BJ (cell line): ENCODE data around the gene SORBS2. TPM values are rescaled to one million over a fixed set of nuclear protein-coding genes. Genes with fewer than 3 reads are reported as not detected.
A peak's percentile ranks its signal among the peaks of the same experiment; 100 is the strongest.

Experiments used
- CTCF ChIA-PET: fragments of 350-600 bp; formaldehyde crosslinking; extraction: SDS; loops from one replicate; lab custom pipeline; 2021; ENCODE audit warnings: antibody characterized with exemption, inconsistent platforms; lab: Yijun Ruan, JAX
- POLR2A ChIA-PET: fragments of 300-600 bp; sonication (Branson Sonifier 250); formaldehyde crosslinking; extraction: SDS; loops from one replicate; lab custom pipeline; 2021; ENCODE audit warnings: antibody characterized with exemption; lab: Charles Lee
- DNase-seq: peaks from one replicate; pipeline ENCODE4 v3.0.0-alpha.2; 2011; ENCODE audit warnings: low read depth
- H3K27me3 ChIP-seq: 2 replicates; pipeline ENCODE4 v1.6.0; 2011; ENCODE audit warnings: low read length; ENCODE audit not compliant: control insufficient read depth, insufficient read depth
- H3K36me3 ChIP-seq: 2 replicates; pipeline ENCODE4 v1.5.1; 2011; ENCODE audit warnings: low read length; ENCODE audit not compliant: control insufficient read depth, insufficient read depth
- H3K4me3 ChIP-seq: 2 replicates; pipeline ENCODE4 v1.5.1; 2011; ENCODE audit warnings: low read depth, mild to moderate bottlenecking, control low read depth, low read length
- CTCF ChIP-seq: IDR thresholded peaks from 2 replicates; pipeline ENCODE4 v1.5.1; 2011; ENCODE audit warnings: low read depth, mild to moderate bottlenecking, control low read depth, inconsistent platforms, low read length, moderate library complexity; ENCODE audit not compliant: insufficient read depth
- polyA plus RNA-seq: library from polyadenylated mRNA; depleted of rRNA; stranded (reverse); fragments of >200 nt; gene quantifications from 2 replicates; pipeline ENCODE4 v1.2.3, GENCODE V29; 2011

The SORBS2 gene
- polyA plus RNA-seq, 1 experiment, result 9.1 TPM

- POLR2A ChIA-PET, result no interaction called here
- Histone ChIP-seq H3K36me3 (no peaks in the 10 kb centered on the region), H3K27me3 (no peaks in the 10 kb centered on the region), H3K4me3 (no peak overlapping the region)
- CTCF ChIA-PET, result interaction anchor here (0.7 to 1.0 kb wide), 2 partner anchors 9 to 187 kb away, joined by 3 to 5 read pairs; no protein-coding TSS in a partner anchor
- TF ChIP-seq CTCF, result no peak
- no peak for DNase-seq
These were observed 32.5 kb downstream of the SORBS2 start for GRCh38 chr4:185779517-185779916.

- H3K4me3 ChIP-seq, result no peak overlapping the region
- ChIA-PET POLR2A (no interaction called here), CTCF (interaction anchor here (1.0 kb wide), 1 partner anchor 10 kb away, joined by 3 read pairs; no protein-coding TSS in a partner anchor)
- no peak for DNase-seq
- H3K27me3 ChIP-seq, result no peaks in the 10 kb centered on the region
- TF ChIP-seq CTCF, result no peak
- H3K36me3 ChIP-seq, result no peaks in the 10 kb centered on the region
These were observed 33.7 kb downstream of the SORBS2 start for GRCh38 chr4:185778307-185778706.

GRCh38 chr4:185775792-185776555 is 36.0 kb downstream of the SORBS2 start:
- ChIA-PET CTCF (interaction anchor here (0.6 kb wide), 1 partner anchor 410 kb away, joined by 4 read pairs; no protein-coding TSS in a partner anchor), POLR2A (no interaction called here)
- TF ChIP-seq CTCF, result no peak
- Histone ChIP-seq H3K36me3 (no peaks in the 10 kb centered on the region), H3K4me3 (no peak overlapping the region), H3K27me3 (no peaks in the 10 kb centered on the region)
- no peak for DNase-seq

- peak; percentile 75 for DNase-seq
- ChIA-PET CTCF (interaction anchor here (0.6 kb wide), 2 partner anchors 132 to 411 kb away, joined by 3 to 4 read pairs; no protein-coding TSS in a partner anchor), POLR2A (interaction anchor here (0.6 to 0.7 kb wide), 2 partner anchors 37 to 466 kb away, joined by 3 to 4 read pairs; no protein-coding TSS in a partner anchor)
- Histone ChIP-seq H3K27me3 (no peaks in the 10 kb centered on the region), H3K36me3 (no peaks in the 10 kb centered on the region), H3K4me3 (peak overlapping the region; percentile 23)
- TF ChIP-seq CTCF, result 0 out of 2 replicates have a peak, but pooled peaks have one; percentile 10
These were observed 36.9 kb downstream of the SORBS2 start for GRCh38 chr4:185774845-185775680.

GRCh38 chr4:185774131-185774653 is 37.8 kb downstream of the SORBS2 start:
- no peak for DNase-seq
- Histone ChIP-seq H3K36me3 (no peaks in the 10 kb centered on the region), H3K4me3 (no peak overlapping the region), H3K27me3 (no peaks in the 10 kb centered on the region)
- ChIA-PET CTCF (interaction anchor here (0.7 kb wide), 1 partner anchor 150 kb away, joined by 3 read pairs; no protein-coding TSS in a partner anchor), POLR2A (no interaction called here)
- no peak for TF ChIP-seq CTCF
